H9 (cell line): Measurements from ENCODE around the gene CCDC38. TPM values are rescaled to one million over a fixed set of nuclear protein-coding genes. Genes with fewer than 3 reads are reported as not detected.

Experiments
- DNase-seq: peaks from one replicate; pipeline ENCODE4 v3.0.0-alpha.2; 2017
- H2AFZ ChIP-seq: one replicate; pipeline ENCODE4 v1.6.1; 2013; ENCODE audit warnings: mild to moderate bottlenecking, low read length, control low read depth, moderate library complexity
- H2AK5ac ChIP-seq: 2 replicates; pipeline ENCODE4 v1.6.1; 2013; ENCODE audit warnings: low read length, control low read depth, mixed read lengths; ENCODE audit not compliant: insufficient read length
- H2BK120ac ChIP-seq: one replicate; pipeline ENCODE4 v1.6.1; 2013; ENCODE audit warnings: low read depth, mild to moderate bottlenecking, low read length, control low read depth, inconsistent platforms; ENCODE audit not compliant: poor library complexity, severe bottlenecking
- H2BK12ac ChIP-seq: 2 replicates; pipeline ENCODE4 v1.6.1; 2013; ENCODE audit warnings: low read length, control low read depth, mixed read lengths, low read depth; ENCODE audit not compliant: insufficient read length
- H2BK15ac ChIP-seq: 2 replicates; pipeline ENCODE4 v1.6.1; 2013; ENCODE audit warnings: low read depth, low read length, control low read depth
- H2BK20ac ChIP-seq: one replicate; pipeline ENCODE4 v1.6.1; 2013; ENCODE audit warnings: low read depth, mild to moderate bottlenecking, low read length, control low read depth, inconsistent platforms; ENCODE audit not compliant: poor library complexity, severe bottlenecking
- H2BK5ac ChIP-seq: 2 replicates; pipeline ENCODE4 v1.6.1; 2013; ENCODE audit warnings: low read length, control low read depth, mixed read lengths; ENCODE audit not compliant: insufficient read length
- H3K14ac ChIP-seq: 2 replicates; pipeline ENCODE4 v1.6.1; 2013; ENCODE audit warnings: low read length, control low read depth; ENCODE audit not compliant: insufficient read depth
- H3K18ac ChIP-seq: 2 replicates; pipeline ENCODE4 v1.6.1; 2013; ENCODE audit warnings: low read depth, mild to moderate bottlenecking, mixed read lengths, low read length, control low read depth; ENCODE audit not compliant: insufficient read length
- H3K23ac ChIP-seq: 2 replicates; pipeline ENCODE4 v1.6.1; 2013; ENCODE audit warnings: low read length, control low read depth, mixed read lengths, low read depth; ENCODE audit not compliant: insufficient read length
- H3K23me2 ChIP-seq: 2 replicates; pipeline ENCODE4 v1.6.1; 2013; ENCODE audit warnings: low read depth, mild to moderate bottlenecking, mixed read lengths, low read length, control low read depth; ENCODE audit not compliant: insufficient read length, poor library complexity, severe bottlenecking
- H3K27ac ChIP-seq: 2 replicates; pipeline ENCODE4 v1.5.1; 2013; ENCODE audit warnings: low read length, control low read depth, mixed read lengths, low read depth; ENCODE audit not compliant: insufficient read length
- H3K27me3 ChIP-seq: 2 replicates; pipeline ENCODE4 v1.6.1; 2013; ENCODE audit warnings: low read length, control low read depth, inconsistent platforms; ENCODE audit not compliant: insufficient read depth
- H3K4ac ChIP-seq: 2 replicates; pipeline ENCODE4 v1.6.1; 2013; ENCODE audit warnings: low read depth, mild to moderate bottlenecking, control low read depth, inconsistent platforms, low read length, moderate library complexity
- H3K4me1 ChIP-seq: 2 replicates; pipeline ENCODE4 v1.6.1; 2013; ENCODE audit warnings: low read length, control low read depth, inconsistent platforms; ENCODE audit not compliant: insufficient read depth
- H3K4me2 ChIP-seq: 2 replicates; pipeline ENCODE4 v1.6.1; 2013; ENCODE audit warnings: low read length, control low read depth, mixed read lengths; ENCODE audit not compliant: insufficient read length, insufficient read depth
- H3K56ac ChIP-seq: 2 replicates; pipeline ENCODE4 v1.6.1; 2013; ENCODE audit warnings: low read depth, mild to moderate bottlenecking, mixed read lengths, low read length, control low read depth; ENCODE audit not compliant: insufficient read length
- H3K79me1 ChIP-seq: 2 replicates; pipeline ENCODE4 v1.6.1; 2013; ENCODE audit warnings: low read depth, mild to moderate bottlenecking, moderate library complexity, low read length, control low read depth, inconsistent platforms; ENCODE audit not compliant: insufficient read depth, poor library complexity, severe bottlenecking
- H3K79me2 ChIP-seq: 2 replicates; pipeline ENCODE4 v1.6.1; 2013; ENCODE audit warnings: low read length, control low read depth, inconsistent platforms; ENCODE audit not compliant: insufficient read depth
- H3K9ac ChIP-seq: 2 replicates; pipeline ENCODE4 v1.6.1; 2013; ENCODE audit warnings: low read length, control low read depth, mixed read lengths; ENCODE audit not compliant: insufficient read length; ENCODE audit errors: extremely low read depth
- H3K9me3 ChIP-seq: one replicate; pipeline ENCODE4 v1.6.1; 2013; ENCODE audit warnings: low read depth, low read length, inconsistent platforms; ENCODE audit not compliant: control insufficient read depth
- H3T11ph ChIP-seq: one replicate; pipeline ENCODE4 v1.6.1; 2013; ENCODE audit warnings: mild to moderate bottlenecking, low read length, control low read depth, inconsistent platforms
- H4K20me1 ChIP-seq: one replicate; pipeline ENCODE4 v1.6.1; 2013; ENCODE audit not compliant: control insufficient read depth, insufficient read length, insufficient read depth
- H4K5ac ChIP-seq: 2 replicates; pipeline ENCODE4 v1.6.1; 2013; ENCODE audit warnings: low read depth, mild to moderate bottlenecking, mixed read lengths, low read length, control low read depth; ENCODE audit not compliant: insufficient read length
- H4K8ac ChIP-seq: replicated peaks from 2 replicates; pipeline ENCODE4 v1.6.1; 2013; ENCODE audit warnings: low read length, control low read depth, mixed read lengths, low read depth; ENCODE audit not compliant: insufficient read length
- H4K91ac ChIP-seq: 2 replicates; pipeline ENCODE4 v1.6.1; 2013; ENCODE audit warnings: low read depth, mild to moderate bottlenecking, moderate library complexity, mixed read lengths, low read length, control low read depth; ENCODE audit not compliant: insufficient read length
- H3K27ac Mint-ChIP-seq, 3 experiments: 2 replicates in 2 of 3; 3 replicates in 1 of 3; pipeline ENCODE4 v1.8.0; 2020 to 2021; ENCODE audit warnings: mixed read lengths in 3 of 3, mild to moderate bottlenecking in 1 of 3, moderate library complexity in 1 of 3
- H3K27me3 Mint-ChIP-seq: 2 replicates; pipeline ENCODE4 v1.8.0; 2021; ENCODE audit warnings: low read depth, mild to moderate bottlenecking, moderate library complexity, mixed read lengths
- H3K36me3 Mint-ChIP-seq, 3 experiments: 2 replicates in 2 of 3; 3 replicates in 1 of 3; pipeline ENCODE4 v1.8.0; 2020 to 2021; ENCODE audit warnings: low read depth in 3 of 3, mixed read lengths in 3 of 3; ENCODE audit not compliant: insufficient read depth in 1 of 3
- H3K4me1 Mint-ChIP-seq, 2 experiments: 2 replicates each; pipeline ENCODE4 v1.8.0; 2020; ENCODE audit warnings: mixed read lengths in 2 of 2
- H3K4me3 Mint-ChIP-seq, 2 experiments: 2 replicates in 1 of 2; 3 replicates in 1 of 2; pipeline ENCODE4 v1.8.0; 2020 to 2021; ENCODE audit warnings: mild to moderate bottlenecking in 2 of 2, mixed read lengths in 2 of 2, moderate library complexity in 1 of 2
- H3K9me3 Mint-ChIP-seq, 2 experiments: 2 replicates in 1 of 2; 3 replicates in 1 of 2; pipeline ENCODE4 v1.8.0; 2020; ENCODE audit warnings: mild to moderate bottlenecking in 2 of 2, mixed read lengths in 2 of 2, moderate library complexity in 1 of 2
- WGBS: extraction: QIAGEN DNeasy Blood & Tissue Kit; methylation state at CpG from one replicate; pipeline ENCODE4 v1.1.7; 2013; ENCODE audit warnings: missing lambda C conversion rate, low lambda C conversion rate, mixed read lengths; ENCODE audit not compliant: insufficient read length; ENCODE audit errors: extremely low coverage; 5-methylcytosine and 5-hydroxymethylcytosine counted together
- total RNA-seq: library from RNA; stranded (reverse); gene quantifications from 2 replicates; pipeline ENCODE4 v1.2.1, GENCODE V29; 2021
- TF ChIP-seq, protein P1 (sequence below): fragments of 200-600 bp; sonication (generic); conservative IDR thresholded peaks from 3 replicates; pipeline ENCODE4 v1.8.0; 2021; ENCODE audit warnings: antibody characterized with exemption, mild to moderate bottlenecking

CCDC38 gene
- total RNA-seq, 1 experiment from 2014 or later: not detected

DNA sequence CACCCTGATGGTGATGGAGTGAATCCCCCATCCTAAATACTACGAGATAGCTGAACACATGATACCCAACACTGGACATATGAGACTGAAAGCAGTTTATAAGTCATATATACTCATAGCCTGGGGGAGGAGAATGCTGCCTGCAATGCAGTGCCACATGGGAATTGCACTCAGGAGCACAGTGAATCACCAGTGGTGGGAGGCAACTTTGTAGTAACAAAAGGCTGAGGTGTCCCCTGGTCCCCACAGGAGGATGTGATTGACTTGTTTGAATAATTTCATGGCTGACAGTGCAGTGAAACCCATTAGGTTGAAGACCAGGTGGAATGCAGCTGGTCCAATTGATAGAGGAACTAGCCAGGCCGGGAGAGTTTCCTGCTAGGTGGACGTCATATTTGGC lies 20.2 kb downstream of the CCDC38 start:
- Histone ChIP-seq H2BK12ac (no peak overlapping the region), H3K79me1 (no peaks in the 10 kb centered on the region), H3K9me3 (no peaks in the 10 kb centered on the region), H4K5ac (no peak overlapping the region), H3K9ac (no peak overlapping the region), H3K4ac (no peak overlapping the region), H3K18ac (no peak overlapping the region), H3K4me1 (no peaks in the 10 kb centered on the region), H3K27me3 (no peaks in the 10 kb centered on the region), H2BK20ac (no peak overlapping the region), H2AK5ac (no peak overlapping the region), H3K14ac (no peak overlapping the region), H3K79me2 (no peaks in the 10 kb centered on the region), H3K23ac (no peak overlapping the region), H4K20me1 (no peaks in the 10 kb centered on the region), H4K8ac (no peak overlapping the region), H3K56ac (no peak overlapping the region), H3K27ac (no peak overlapping the region), H4K91ac (no peak overlapping the region), H3T11ph (no peak overlapping the region), H2AFZ (no peak overlapping the region), H2BK120ac (no peak overlapping the region), H3K4me2 (no peak overlapping the region), H2BK5ac (no peak overlapping the region), H3K23me2 (no peaks in the 10 kb centered on the region), H2BK15ac (no peak overlapping the region)
- Mint-ChIP-seq H3K4me1 (no peaks in the 10 kb centered on the region), H3K4me3 (no peak overlapping the region), H3K27ac (no peak overlapping the region), H3K27me3 (no peaks in the 10 kb centered on the region; the same call in none of the 2 replicates), H3K9me3 (peaks cover 0 to 6% of the 10 kb centered on the region in 2 experiments; a peak in 4 of 5 replicates), H3K36me3 (no peaks in the 10 kb centered on the region; a peak in 1 of 7 replicates)
- DNase-seq: no peak
- no CpG with 5 or more reads among the region's 3 CpGs for WGBS
- TF ChIP-seq, protein P1, sequence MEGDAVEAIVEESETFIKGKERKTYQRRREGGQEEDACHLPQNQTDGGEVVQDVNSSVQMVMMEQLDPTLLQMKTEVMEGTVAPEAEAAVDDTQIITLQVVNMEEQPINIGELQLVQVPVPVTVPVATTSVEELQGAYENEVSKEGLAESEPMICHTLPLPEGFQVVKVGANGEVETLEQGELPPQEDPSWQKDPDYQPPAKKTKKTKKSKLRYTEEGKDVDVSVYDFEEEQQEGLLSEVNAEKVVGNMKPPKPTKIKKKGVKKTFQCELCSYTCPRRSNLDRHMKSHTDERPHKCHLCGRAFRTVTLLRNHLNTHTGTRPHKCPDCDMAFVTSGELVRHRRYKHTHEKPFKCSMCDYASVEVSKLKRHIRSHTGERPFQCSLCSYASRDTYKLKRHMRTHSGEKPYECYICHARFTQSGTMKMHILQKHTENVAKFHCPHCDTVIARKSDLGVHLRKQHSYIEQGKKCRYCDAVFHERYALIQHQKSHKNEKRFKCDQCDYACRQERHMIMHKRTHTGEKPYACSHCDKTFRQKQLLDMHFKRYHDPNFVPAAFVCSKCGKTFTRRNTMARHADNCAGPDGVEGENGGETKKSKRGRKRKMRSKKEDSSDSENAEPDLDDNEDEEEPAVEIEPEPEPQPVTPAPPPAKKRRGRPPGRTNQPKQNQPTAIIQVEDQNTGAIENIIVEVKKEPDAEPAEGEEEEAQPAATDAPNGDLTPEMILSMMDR: no peak
